Measurements from ENCODE around the gene MPST. TPM values are rescaled to one million over a fixed set of nuclear protein-coding genes. Genes with fewer than 3 reads are reported as not detected.

The MPST gene
- total RNA-seq, 1 donor from 2014 or later = 36.9 TPM

DNA sequence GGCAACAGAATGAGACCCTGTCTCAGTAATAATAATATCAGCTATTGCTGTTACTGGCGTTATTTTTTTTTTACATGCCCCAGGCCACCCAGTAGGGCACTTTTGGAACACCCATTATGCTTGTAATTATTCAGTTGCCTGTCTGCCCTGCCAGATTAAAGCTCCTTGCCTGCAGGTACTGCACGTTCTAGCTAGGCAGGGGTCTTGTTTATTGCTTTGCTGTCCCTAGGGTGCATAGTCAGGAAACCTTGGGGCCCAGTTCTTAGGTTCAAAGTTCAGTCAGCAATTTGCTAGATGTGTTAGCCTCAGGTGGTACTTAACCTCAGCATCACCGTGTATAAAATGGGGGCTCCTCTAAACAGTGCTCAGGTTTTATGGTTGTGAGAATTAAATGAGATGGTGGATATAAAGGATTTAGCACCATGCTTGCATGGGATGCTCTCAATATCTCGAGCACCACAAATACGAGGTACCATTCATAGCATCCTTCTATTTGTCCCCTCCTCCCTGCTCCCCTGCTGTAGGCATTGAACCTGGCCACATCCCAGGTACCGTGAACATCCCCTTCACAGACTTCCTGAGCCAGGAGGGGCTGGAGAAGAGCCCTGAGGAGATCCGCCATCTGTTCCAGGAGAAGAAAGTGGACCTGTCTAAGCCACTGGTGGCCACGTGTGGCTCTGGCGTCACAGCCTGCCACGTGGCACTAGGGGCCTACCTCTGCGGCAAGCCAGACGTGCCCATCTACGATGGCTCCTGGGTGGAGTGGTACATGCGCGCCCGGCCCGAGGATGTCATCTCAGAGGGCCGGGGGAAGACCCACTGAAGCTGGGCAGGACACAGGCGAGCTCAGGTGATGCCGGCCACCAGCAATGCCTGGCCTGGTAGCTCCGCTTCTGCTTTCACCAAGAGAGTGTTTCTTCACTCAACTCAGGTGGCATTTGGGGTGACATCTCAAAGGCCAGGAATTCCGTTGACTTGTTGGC, 9.4 kb downstream of the MPST start:
- no peaks in the 10 kb centered on the region for H3F3A ChIP-seq (ENCODE audit: low read depth)
- H3K9me3 Mint-ChIP-seq = no peaks in the 10 kb centered on the region
- H3K27ac Mint-ChIP-seq = no peak overlapping the region
- H3K4me2 ChIP-seq = no peak overlapping the region
- DNase-seq (ENCODE audit: low spot score) = no peak
- H2AFZ ChIP-seq (replicated peaks) = no peak overlapping the region
- no peak overlapping the region for H3K9ac ChIP-seq
- no peak overlapping the region for H3K27ac ChIP-seq
- peaks cover 4% of the 10 kb centered on the region for H3K27me3 Mint-ChIP-seq (ENCODE audit: insufficient read depth, low read depth)
- no peaks in the 10 kb centered on the region for H3K9me3 ChIP-seq (ENCODE audit: low read depth)
- no peak overlapping the region for H3K4me3 Mint-ChIP-seq
- no peak overlapping the region for H3K4me3 ChIP-seq
- H3K36me3 Mint-ChIP-seq = peaks cover 9% of the 10 kb centered on the region
- no peaks in the 10 kb centered on the region for H3K4me1 ChIP-seq
- no peaks in the 10 kb centered on the region for H3K36me3 ChIP-seq
- no peaks in the 10 kb centered on the region for H3K79me2 ChIP-seq (ENCODE audit: low read depth)
- no peaks in the 10 kb centered on the region for H3K27me3 ChIP-seq
- H3K4me1 Mint-ChIP-seq = peaks cover 11% of the 10 kb centered on the region
- TF ChIP-seq EZH2phosphoT487 (IDR thresholded peaks at IDR 0.05) (no peak), EZH2 (IDR thresholded peaks at IDR 0.05) (no peak)
- TF ChIP-seq, protein P1, sequence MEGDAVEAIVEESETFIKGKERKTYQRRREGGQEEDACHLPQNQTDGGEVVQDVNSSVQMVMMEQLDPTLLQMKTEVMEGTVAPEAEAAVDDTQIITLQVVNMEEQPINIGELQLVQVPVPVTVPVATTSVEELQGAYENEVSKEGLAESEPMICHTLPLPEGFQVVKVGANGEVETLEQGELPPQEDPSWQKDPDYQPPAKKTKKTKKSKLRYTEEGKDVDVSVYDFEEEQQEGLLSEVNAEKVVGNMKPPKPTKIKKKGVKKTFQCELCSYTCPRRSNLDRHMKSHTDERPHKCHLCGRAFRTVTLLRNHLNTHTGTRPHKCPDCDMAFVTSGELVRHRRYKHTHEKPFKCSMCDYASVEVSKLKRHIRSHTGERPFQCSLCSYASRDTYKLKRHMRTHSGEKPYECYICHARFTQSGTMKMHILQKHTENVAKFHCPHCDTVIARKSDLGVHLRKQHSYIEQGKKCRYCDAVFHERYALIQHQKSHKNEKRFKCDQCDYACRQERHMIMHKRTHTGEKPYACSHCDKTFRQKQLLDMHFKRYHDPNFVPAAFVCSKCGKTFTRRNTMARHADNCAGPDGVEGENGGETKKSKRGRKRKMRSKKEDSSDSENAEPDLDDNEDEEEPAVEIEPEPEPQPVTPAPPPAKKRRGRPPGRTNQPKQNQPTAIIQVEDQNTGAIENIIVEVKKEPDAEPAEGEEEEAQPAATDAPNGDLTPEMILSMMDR (IDR thresholded peaks at IDR 0.05) = no peak
- peaks cover 8% of the 10 kb centered on the region for H4K20me1 ChIP-seq (ENCODE audit: low read depth)

DNA sequence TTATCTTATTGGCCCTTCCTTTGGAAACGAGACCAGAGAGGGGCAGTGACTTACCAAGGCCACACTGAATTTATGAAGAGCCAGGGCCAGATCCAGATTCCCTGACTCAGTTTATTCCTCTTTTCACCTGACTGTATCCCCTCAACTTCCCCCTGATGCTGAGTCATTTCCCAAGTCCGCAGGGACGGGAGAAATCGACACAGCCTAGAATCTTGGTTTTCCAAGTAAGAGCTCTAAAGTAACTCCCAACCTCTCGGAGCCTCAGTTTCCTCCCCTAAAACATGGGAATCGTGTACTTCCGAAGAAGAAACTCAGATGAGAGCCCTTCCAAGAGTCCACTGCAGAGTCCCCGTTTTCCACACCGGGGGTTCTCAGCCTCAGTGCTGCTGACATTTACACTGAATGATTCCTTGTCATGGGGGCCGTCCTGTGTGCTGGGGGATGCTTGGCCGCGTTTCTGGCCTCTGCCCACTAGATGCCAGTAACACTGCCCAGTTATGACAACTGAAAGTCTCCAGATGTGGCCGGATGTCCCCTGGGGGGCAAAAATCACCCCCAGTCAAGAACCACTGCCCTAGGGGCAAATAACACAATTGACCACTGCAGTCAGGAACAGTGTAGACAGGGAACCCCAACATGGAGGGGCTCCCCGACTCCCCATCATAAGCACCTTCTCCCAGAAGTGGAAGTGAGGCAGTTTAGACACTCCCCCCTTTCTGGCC, 11.2 kb downstream of the MPST start:
- TF ChIP-seq EZH2phosphoT487 (IDR thresholded peaks at IDR 0.05) (no peak), EZH2 (IDR thresholded peaks at IDR 0.05) (no peak)
- TF ChIP-seq, protein P1 (IDR thresholded peaks at IDR 0.05) = peak; percentile 35
- peaks cover 9% of the 10 kb centered on the region for H3K4me1 Mint-ChIP-seq
- no peak overlapping the region for H3K4me2 ChIP-seq
- no peaks in the 10 kb centered on the region for H3K9me3 Mint-ChIP-seq
- no peak overlapping the region for H3K27ac ChIP-seq
- no peak overlapping the region for H3K27ac Mint-ChIP-seq
- H3K9ac ChIP-seq = no peak overlapping the region
- no peaks in the 10 kb centered on the region for H3F3A ChIP-seq (ENCODE audit: low read depth)
- H2AFZ ChIP-seq (replicated peaks) = no peak overlapping the region
- H3K4me3 Mint-ChIP-seq = no peak overlapping the region
- no peaks in the 10 kb centered on the region for H3K4me1 ChIP-seq
- H3K79me2 ChIP-seq (ENCODE audit: low read depth) = no peaks in the 10 kb centered on the region
- no peaks in the 10 kb centered on the region for H4K20me1 ChIP-seq (ENCODE audit: low read depth)
- no peaks in the 10 kb centered on the region for H3K36me3 ChIP-seq
- no peaks in the 10 kb centered on the region for H3K9me3 ChIP-seq (ENCODE audit: low read depth)
- no peaks in the 10 kb centered on the region for H3K27me3 ChIP-seq
- no peak for DNase-seq (ENCODE audit: low spot score)
- peaks cover 7% of the 10 kb centered on the region for H3K27me3 Mint-ChIP-seq (ENCODE audit: insufficient read depth, low read depth)
- no peak overlapping the region for H3K4me3 ChIP-seq
- H3K36me3 Mint-ChIP-seq = no peaks in the 10 kb centered on the region

DNA sequence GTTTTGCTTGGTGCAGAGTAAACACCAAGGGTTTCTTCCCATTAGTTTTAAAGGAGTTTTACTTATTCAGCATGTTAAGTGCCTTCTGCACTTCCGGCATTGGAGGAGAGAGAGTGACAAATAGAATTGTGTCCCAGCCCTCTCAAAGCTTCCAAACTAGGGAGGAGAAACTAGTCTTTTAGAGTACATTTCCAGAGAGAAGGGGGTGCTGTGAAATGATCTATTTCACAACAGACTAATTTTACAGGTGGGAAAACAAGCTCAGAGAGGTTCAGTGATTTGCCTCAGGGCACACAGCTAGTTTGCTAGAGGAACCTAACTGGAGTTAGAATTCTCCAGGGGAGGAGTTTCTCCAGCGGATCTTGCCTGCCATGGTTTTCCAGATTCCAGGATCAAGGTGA, 12.6 kb downstream of the MPST start:
- Histone ChIP-seq H4K20me1 (ENCODE audit: low read depth) (no peaks in the 10 kb centered on the region), H2AFZ (replicated peaks) (no peak overlapping the region), H3K36me3 (no peaks in the 10 kb centered on the region), H3F3A (ENCODE audit: low read depth) (no peaks in the 10 kb centered on the region), H3K9me3 (ENCODE audit: low read depth) (no peaks in the 10 kb centered on the region), H3K4me3 (no peak overlapping the region), H3K79me2 (ENCODE audit: low read depth) (no peaks in the 10 kb centered on the region), H3K9ac (no peak overlapping the region), H3K4me1 (no peaks in the 10 kb centered on the region), H3K27me3 (no peaks in the 10 kb centered on the region), H3K27ac (no peak overlapping the region), H3K4me2 (no peak overlapping the region)
- Mint-ChIP-seq H3K27me3 (ENCODE audit: insufficient read depth, low read depth) (peaks cover 7% of the 10 kb centered on the region), H3K27ac (no peak overlapping the region), H3K4me3 (no peak overlapping the region), H3K36me3 (no peaks in the 10 kb centered on the region), H3K9me3 (no peaks in the 10 kb centered on the region), H3K4me1 (peaks cover 9% of the 10 kb centered on the region)
- no peak for TF ChIP-seq EZH2phosphoT487 (IDR thresholded peaks at IDR 0.05)
- TF ChIP-seq, protein P1 (IDR thresholded peaks at IDR 0.05) = no peak
- no peak for TF ChIP-seq EZH2 (IDR thresholded peaks at IDR 0.05)
- DNase-seq (ENCODE audit: low spot score) = no peak
